GM19324 (cell line): ENCODE data around the gene FBH1.

Experiments used
- ATAC-seq: cut with Tn5 transposase; IDR thresholded peaks from one replicate; pipeline ENCODE4 v1.9.1; 2021; ENCODE audit warnings: mild to moderate bottlenecking, moderate library complexity; ENCODE audit not compliant: unreplicated experiment, low FRiP score

FBH1 gene

DNA sequence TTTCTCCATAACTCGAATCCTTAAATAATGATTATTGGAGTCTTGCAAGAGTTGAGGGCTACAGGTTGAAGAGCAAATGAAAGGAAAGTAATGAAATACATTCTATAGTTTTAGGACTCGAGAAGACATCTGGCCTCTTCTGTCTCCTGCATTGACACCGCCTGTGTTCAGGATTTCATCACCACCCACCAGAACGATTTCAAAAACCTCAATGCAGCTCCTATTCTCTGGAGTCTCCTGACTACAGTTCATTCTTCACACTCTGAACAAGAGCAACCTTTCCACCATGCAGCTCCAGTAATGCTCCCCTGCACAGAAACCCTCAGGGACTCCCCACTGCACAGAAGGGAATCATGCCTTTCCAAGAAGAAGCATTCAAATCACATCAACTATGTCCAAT is 81.8 kb downstream of the FBH1 start:
- no peak for ATAC-seq

DNA sequence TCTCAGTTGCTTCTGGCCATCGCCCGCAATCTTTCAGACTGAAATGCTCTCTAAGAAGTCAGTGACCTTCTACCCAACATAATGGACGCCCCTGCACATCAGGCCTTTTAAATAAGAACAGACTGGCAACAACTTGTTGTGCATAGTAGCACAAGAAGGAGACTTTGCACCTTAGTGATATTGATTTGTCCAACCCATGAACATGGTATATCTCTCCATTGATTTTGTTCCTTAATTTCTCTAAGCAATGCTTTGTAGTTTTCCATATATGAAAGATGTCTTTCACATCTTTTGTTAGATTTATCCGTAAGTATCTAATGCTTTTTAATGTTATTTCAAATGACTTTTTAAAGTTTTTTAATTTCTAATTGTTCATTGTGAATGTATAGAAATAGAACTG is 83.0 kb downstream of the FBH1 start:
- ATAC-seq, result no peak

DNA sequence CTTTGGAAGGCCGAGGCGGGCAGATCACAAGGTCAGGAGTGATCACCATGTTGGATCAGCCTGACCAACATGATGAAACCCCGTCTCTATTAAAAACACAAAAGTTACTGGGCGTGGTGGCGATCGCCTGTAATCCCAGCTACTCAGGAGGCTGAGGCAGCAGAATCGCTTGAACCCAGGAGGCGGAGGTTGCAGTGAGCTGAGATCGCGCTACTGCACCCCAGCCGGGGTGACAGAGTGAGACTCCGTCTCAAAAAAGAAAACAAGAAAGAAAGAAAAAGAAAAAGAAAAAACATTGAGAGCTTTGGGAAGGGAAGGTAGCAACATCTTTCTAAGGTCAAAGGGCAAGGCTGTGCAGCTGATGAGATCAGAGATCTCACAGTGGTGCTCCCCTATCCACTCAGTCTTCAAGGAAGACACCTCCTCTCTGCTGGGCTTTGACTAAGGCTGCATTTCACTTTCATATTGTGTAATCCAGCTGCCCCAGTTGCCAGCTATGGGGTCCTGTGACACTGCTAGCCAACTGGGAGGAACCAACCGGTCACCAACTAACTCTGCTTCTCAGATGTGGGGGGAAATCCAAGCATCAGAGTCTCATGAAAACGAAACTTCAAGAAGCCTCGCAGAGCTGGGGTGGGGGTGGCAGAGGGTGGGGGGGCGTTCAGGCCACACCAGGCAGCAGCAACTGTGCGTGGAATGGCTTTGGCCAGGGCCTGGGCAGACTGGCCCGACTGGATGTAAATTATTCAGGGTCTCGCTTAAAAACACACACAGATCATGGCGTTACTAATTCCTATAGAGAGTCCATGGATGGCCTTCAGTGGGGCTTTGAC is 85.8 kb downstream of the FBH1 start:
- ATAC-seq, result peak; percentile 57

DNA sequence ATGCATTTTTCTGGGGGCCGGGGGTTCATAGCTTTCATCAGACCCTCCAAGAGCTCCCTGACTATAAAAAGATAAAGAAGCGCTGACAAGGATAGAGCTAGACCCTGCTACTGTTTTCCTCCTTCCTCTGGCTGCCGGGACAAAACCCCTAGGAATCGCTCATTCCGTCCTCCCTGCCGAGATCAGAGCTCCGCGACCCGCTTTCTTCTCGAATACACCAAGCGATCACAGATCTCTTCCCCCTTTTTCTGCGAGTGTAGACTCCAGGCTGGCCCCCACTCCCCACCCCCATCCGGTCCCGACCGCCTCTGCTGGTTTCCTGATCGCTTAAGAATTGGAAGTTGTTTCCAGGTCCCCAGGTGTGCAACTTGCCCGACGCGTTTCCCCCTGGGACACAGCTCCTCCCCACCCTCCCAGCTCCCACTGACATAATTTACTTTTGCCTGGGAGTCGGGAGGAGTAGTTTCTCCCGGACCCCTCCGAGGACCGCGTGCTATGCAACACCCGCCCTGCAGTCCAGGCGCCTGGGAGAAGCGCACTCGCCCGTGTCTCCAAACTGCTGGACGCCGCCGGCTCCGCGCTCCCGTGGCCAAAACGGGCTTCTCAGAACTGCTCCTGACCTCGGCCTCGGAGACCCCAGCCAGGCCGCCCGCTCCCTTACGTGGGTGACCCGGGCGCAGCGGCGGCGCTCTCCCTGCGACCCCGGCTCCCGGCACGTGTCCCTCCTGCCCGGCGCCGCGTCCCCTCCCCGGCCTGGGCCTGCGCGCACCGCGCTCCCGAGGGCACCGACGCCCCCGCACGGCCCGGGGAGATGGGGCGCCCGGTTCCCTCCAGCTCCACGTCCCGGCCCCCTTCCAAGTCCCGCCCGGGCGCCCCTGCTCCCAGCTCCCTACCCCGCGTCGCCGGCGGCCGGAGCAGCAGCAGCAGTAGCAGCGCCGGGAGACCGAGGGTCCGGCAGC is 86.7 kb downstream of the FBH1 start:
- ATAC-seq, result peak; percentile 15

DNA sequence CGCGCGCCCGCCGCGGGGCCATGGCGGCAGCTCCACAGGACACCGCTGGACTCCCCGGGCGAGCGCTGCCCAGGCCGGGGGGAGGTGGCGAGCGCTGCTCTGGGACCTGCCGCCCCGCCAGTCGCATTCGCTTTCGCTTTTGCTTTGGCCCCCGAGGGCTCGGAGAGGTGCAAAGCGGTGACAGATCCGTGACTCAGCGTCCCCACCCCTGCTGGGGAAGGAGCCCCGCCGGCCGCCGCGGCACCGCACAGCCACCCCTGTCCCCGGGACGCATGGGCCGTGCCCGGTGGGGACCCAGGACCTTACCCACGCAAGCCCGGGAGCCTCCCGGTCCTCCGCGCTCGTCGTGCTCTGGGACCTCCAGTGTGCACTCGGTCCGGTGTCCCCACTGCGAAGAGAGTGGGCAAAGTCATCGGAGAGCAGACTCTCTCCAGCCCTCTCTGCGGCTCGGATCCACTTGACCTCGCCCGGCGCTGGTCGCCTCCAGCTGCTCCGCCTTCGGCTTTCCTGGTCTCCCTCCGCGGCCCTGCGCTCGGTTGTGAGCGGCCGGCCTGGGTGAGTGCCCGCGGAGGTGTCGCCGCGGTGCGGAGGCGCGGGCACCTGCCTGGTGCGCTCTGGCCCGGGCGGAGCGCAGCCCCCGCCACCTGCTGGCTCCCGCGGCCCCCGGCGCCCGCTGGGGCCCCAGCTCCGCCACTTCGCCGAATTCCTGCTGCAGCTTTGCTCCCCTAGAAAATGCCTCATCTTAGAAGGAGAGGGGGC is 87.6 kb downstream of the FBH1 start, which contains the start of gene IL15RA:
TSS of gene IL15RA (minus strand) at position 73 of the 759 bp plus-strand sequence. CDS start at position 22, 51 bp downstream.
- peak; percentile 67 for ATAC-seq

DNA sequence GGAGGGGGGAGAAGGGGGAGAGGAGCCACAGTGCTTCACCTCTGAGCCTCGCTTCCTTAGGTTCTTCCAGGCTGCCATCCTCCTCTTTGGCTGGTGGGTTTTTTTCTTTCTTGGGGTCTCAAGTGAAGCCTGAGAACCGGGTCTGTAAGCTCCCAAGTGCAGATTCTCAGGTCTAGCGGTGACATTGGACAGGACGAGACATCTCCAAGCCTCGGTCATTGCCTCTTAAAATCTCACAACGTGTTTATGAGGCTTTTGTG is 88.1 kb downstream of the FBH1 start:
- ATAC-seq, result no peak

DNA sequence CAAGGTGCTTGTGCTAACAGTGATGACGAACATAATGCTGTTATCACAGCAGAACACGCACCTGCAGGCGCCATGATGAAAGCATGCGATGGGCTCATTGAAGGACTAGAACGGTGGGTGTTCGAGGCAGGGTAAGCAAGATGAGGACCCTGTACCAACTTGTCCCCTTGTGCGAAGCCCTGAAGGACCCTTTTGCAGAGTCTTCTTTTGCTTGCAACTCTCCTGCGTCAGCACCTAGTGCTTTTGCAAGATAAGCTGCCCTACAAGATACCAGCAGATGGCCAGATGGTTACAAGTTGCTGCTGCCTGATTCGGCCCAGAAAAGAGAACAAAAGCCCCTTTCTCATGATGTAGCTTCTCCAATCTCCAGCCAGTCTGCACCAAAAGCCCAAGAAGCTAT is 91.5 kb downstream of the FBH1 start:
- ATAC-seq, result no peak

DNA sequence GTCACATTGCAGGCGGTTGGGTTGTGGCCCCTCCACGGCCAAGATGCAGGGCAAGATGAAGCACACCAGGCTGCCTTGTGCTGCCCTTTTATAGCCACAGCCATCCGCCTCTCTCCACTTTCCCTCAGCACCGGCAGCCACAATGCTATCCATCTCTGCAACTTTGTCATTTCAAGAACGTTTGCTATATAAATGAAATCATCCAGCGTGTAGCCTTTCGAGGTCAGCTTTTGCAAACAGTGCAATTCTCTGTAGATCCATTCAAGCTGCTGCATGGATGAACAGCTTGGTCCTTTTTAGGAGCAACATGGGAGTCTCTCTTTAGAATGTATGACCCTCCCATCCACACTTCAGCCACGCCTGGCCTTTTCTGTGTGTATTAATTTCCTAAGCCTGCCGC is 93.7 kb downstream of the FBH1 start:
- ATAC-seq, result no peak

DNA sequence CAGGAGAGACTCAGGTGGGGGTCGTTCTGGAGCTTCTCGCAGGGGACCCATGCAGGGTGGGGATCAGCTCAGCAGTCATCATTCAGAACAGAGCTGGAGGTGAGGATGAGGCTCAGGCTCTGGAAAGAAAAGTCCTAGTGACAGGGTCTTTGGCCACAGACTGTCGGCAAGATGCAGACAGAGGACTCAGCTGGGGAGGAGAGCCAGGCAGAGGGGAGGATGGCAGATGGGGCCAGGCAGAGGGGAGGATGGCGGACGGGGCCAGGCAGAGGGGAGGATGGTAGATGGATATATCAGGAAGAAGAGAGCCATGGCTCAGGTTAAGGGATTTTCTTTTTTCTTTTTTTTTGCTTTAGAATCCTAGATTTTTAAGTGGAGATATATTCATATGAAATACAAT is 95.0 kb downstream of the FBH1 start:
- no peak for ATAC-seq
